ENCODE results near the gene ZDHHC4.

Gene ZDHHC4

GRCh38 chr7:6577369-6578113 lies at the start of gene ZDHHC4:
ZDHHC4 (plus strand) TSS chr7:6577454; CDS start chr7:6580562, 3,108 bp downstream.
- H3K36me3 ChIP-seq (ENCODE audit: control insufficient read depth, insufficient read depth, low read length), result peaks cover 3% of the 10 kb centered on the region; the same call in 1 of the 2 replicates
- no peak for TF ChIP-seq CTCF (IDR thresholded peaks at IDR 0.05; ENCODE audit: insufficient read depth, low read length, poor library complexity, severe bottlenecking)
- H3K4me3 ChIP-seq (replicated peaks; ENCODE audit: low read depth, low read length), result peak within 1 kb of the TSS; percentile 70
- peak; percentile 94 for DNase-seq (ENCODE audit: extremely low read depth, insufficient read length)
- H3K27me3 ChIP-seq (replicated peaks; ENCODE audit: control insufficient read depth, insufficient read depth, low read length), result no peaks in the 10 kb centered on the region

GRCh38 chr7:6528401-6529130 lies 48.7 kb upstream of the ZDHHC4 start:
- DNase-seq (ENCODE audit: extremely low read depth, insufficient read length), result no peak
- H3K36me3 ChIP-seq (ENCODE audit: control insufficient read depth, insufficient read depth, low read length), result no peaks in the 10 kb centered on the region
- no peak for TF ChIP-seq CTCF (IDR thresholded peaks at IDR 0.05; ENCODE audit: insufficient read depth, low read length, poor library complexity, severe bottlenecking)
- no peaks in the 10 kb centered on the region; the same call in none of the 2 replicates for H3K27me3 ChIP-seq (replicated peaks; ENCODE audit: control insufficient read depth, insufficient read depth, low read length)
- no peak overlapping the region for H3K4me3 ChIP-seq (replicated peaks; ENCODE audit: low read depth, low read length)

- H3K27me3 ChIP-seq (replicated peaks; ENCODE audit: control insufficient read depth, insufficient read depth, low read length), result no peaks in the 10 kb centered on the region; the same call in none of the 2 replicates
- H3K36me3 ChIP-seq (ENCODE audit: control insufficient read depth, insufficient read depth, low read length), result no peaks in the 10 kb centered on the region
- H3K4me3 ChIP-seq (replicated peaks; ENCODE audit: low read depth, low read length), result no peak overlapping the region
- TF ChIP-seq CTCF (IDR thresholded peaks at IDR 0.05; ENCODE audit: insufficient read depth, low read length, poor library complexity, severe bottlenecking), result no peak
- DNase-seq (ENCODE audit: extremely low read depth, insufficient read length), result no peak
Observed at GRCh38 chr7:6529643-6530042, 47.6 kb upstream of the ZDHHC4 start.

- Histone ChIP-seq H3K36me3 (ENCODE audit: control insufficient read depth, insufficient read depth, low read length) (no peaks in the 10 kb centered on the region), H3K4me3 (replicated peaks; ENCODE audit: low read depth, low read length) (peak overlapping the region; percentile 70), H3K27me3 (replicated peaks; ENCODE audit: control insufficient read depth, insufficient read depth, low read length) (no peaks in the 10 kb centered on the region; the same call in none of the 2 replicates)
- TF ChIP-seq CTCF (IDR thresholded peaks at IDR 0.05; ENCODE audit: insufficient read depth, low read length, poor library complexity, severe bottlenecking), result no peak
- DNase-seq (ENCODE audit: extremely low read depth, insufficient read length), result peak; percentile 48
Observed at GRCh38 chr7:6530626-6531491, 46.4 kb upstream of the ZDHHC4 start.

GRCh38 chr7:6531492-6532279 lies 45.6 kb upstream of the ZDHHC4 start:
- Histone ChIP-seq H3K27me3 (replicated peaks; ENCODE audit: control insufficient read depth, insufficient read depth, low read length) (no peaks in the 10 kb centered on the region; the same call in none of the 2 replicates), H3K4me3 (replicated peaks; ENCODE audit: low read depth, low read length) (peak overlapping the region; percentile 70), H3K36me3 (ENCODE audit: control insufficient read depth, insufficient read depth, low read length) (no peaks in the 10 kb centered on the region)
- no peak for TF ChIP-seq CTCF (IDR thresholded peaks at IDR 0.05; ENCODE audit: insufficient read depth, low read length, poor library complexity, severe bottlenecking)
- no peak for DNase-seq (ENCODE audit: extremely low read depth, insufficient read length)

All from GM06990 (cell line).